HG03457 (cell line): ENCODE measurements around the gene KIFAP3.
"Not testable (repeated sequence)": the region's sequence is repeated elsewhere in the genome, so short reads cannot be mapped to it uniquely, and the experiment has no call there.

Experiments used
- ATAC-seq: cut with Tn5 transposase; IDR thresholded peaks from one replicate; pipeline ENCODE4 v1.9.1; 2021; ENCODE audit warnings: moderate number of reproducible peaks; ENCODE audit not compliant: unreplicated experiment

Gene KIFAP3

DNA sequence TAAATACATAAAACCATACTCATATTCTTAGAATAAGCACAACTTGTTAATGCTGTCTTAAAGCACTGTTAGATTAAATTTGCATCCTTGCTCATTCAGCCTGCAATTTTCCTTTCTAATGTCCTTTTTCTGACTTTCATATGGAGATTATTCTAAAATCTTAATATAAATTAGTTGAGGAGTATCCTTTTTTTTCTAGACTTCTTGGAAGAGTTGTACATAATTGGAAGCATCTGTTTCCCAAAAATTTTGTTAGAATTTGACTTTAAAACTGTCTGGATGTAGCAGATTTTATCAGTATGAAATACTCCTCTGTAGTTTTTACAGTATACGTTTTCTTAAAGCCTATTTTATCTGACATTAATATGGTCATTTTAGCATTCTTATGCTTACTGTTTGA, 9.7 kb downstream of the KIFAP3 start:
- ATAC-seq, result no peak

DNA sequence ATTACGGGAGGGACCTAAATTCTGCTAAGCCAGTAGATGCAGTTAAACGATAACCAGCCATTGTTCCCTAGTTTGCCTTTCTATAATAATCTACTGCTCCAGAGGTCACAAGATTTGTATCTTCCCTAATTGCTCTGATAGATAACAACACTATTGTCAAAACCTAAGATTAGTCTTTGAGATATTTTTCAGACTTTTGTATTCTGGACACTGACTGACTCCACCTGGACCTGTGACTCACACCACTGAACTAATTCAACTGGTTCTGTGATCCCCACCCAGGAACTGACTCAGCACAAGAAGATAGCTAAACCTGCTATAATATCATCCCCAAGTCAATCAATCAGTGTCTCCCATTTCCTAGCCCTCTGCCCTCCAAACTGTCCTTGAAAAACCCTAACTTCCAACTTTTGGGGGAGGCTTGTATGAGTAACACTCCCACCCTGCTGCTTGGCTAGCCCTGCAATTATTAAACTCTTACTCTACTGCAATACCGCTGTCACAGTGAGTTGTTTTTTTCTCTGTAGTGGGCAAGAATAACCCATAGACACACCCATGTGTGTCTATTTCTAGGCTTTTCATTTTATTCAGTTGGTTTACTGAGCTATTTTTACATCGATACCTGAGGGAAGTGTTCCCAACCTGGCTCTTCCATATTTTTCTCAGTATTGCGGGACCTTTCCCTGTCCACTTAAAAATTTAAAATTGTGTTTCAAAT, 11.2 kb downstream of the KIFAP3 start:
- ATAC-seq, result no peak

DNA sequence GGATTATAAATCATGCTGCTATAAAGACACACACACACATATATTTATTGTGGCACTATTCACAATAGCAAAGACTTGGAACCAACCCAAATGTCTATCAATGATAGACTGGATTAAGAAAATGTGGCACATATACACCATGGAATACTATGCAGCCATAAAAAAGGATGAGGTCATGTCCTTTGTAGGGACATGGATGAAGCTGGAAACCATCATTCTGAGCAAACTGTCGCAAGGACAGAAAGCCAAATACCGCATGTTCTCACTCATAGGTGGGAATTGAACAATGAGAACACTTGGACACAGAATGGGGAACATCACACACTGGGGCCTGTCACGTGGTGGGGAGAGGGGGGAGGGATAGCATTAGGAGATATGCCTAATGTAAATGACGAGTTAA, 12.8 kb downstream of the KIFAP3 start:
- ATAC-seq, result not testable (repeated sequence)

DNA sequence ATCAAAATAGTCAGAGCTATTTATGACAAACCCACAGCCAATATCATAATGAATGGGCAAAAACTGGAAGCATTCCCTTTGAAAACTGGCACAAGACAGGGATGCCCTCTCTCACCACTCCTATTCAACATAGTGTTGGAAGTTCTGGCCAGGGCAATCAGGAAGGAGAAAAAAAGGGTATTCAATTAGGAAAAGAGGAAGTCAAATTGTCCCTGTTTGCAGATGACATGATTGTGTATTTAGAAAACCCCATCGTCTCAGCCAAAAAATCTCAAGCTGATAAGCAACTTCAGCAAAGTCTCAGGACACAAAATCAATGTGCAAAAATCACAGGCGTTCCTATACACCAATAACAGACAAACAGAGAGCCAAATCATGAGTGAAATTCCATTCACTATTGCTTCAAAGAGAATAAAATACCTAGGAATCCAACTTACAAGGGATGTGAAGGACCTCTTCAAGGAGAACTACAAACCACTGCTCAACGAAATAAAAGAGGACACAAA, 14.4 kb downstream of the KIFAP3 start:
- ATAC-seq, result not testable (repeated sequence)

DNA sequence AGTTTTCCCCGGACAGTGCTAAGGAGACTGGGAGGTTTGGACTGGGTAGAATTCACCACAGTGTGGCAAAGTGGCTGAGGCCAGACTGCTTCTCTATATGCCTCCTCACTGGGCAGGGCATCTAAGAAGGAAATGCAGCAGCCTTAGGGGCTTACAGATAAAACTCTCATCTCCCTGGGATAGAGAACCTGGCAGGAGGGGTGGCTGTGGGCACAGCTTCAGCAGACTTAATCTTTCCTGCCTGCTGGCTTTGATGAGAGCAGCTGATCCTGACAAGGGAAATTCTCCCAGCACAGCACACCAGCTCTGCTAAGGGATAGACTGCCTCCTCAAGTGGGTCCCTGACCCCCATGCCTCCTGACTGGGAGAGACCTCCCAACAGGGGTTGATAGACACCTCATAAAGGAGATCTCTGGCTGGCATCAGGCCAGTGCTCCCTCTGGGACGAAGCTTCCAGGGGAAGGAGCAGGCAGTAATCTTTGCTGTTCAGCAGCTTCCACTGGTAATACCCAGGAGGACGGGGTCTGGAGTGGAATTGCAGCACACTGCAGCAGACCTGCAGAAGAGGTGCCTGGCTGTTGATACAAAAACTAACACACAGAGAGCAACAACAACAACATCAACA, 25.2 kb downstream of the KIFAP3 start:
- no peak for ATAC-seq

DNA sequence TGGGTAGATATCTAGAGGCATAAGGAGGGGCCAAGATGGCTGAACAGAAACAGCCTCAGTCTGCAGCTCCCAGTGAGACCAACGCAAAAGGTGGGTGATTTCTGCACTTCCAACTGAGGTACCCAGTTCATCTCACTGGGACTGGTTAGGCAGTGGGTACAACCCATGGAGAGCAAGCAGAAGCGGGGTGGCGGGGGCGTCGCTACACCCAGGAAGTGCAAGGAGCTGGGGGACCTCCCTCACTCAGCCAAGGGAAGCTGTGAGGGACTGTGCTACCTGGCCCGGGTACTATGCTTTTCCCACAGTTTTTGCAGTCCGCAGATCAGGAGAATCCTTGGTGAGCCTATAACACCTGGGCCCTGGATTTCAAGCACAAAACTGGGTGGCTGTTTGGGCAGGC, 26.0 kb downstream of the KIFAP3 start:
- no peak for ATAC-seq

DNA sequence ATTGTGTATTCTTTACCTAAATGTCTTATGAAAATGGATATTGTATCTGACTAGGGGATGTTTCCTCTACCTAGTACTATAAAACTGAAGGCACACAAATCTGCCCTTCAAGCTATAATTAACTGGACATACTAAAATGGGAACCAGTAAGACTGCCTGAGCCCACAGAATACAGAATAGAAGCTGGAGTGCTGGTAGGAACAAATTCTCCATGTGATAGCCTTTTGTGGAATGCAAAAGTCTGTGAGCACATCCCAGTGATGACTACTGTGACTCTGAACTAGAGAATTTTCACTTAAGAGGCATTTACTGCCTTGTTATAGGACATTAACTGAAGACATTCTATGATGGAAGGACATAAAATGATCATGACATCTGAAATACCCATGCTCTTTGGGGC, 30.3 kb downstream of the KIFAP3 start:
- ATAC-seq, result no peak

DNA sequence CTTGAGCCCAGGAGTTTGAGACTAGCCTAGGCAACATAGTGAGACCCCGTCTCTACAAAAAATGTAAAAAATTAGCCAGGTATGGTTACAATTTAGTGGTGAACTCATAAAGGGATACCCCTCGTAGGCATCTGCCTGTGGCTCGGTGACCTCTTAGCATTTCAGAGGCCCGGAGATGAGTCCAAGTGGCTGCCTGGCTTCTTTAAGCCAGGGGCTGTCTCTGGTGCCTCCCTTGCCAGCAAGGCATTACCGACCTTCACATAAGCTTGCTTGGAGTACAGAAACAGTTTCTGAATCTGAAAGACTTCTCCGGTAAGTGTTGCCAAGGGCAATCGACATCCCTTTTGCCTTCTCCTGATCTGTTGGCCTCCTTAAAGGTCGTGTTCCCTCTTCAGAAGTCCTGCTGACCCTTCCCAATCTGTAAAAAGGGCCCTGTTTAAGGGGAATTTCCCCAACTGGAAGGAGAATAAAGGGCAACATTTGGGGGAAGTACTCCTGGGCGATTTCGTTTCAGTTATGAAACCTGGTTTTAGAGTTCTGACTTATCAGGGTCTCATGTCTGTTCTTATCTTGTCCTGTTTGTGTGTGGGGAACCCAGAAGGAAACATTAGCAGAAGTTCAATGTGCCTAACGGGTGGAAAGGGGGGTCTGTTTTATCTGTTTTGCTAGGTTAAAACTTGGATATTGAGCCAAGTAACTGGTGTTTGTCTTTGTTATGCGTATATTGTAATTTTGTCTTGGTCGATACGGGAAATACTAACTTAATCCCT, 32.9 kb downstream of the KIFAP3 start:
- no peak for ATAC-seq

DNA sequence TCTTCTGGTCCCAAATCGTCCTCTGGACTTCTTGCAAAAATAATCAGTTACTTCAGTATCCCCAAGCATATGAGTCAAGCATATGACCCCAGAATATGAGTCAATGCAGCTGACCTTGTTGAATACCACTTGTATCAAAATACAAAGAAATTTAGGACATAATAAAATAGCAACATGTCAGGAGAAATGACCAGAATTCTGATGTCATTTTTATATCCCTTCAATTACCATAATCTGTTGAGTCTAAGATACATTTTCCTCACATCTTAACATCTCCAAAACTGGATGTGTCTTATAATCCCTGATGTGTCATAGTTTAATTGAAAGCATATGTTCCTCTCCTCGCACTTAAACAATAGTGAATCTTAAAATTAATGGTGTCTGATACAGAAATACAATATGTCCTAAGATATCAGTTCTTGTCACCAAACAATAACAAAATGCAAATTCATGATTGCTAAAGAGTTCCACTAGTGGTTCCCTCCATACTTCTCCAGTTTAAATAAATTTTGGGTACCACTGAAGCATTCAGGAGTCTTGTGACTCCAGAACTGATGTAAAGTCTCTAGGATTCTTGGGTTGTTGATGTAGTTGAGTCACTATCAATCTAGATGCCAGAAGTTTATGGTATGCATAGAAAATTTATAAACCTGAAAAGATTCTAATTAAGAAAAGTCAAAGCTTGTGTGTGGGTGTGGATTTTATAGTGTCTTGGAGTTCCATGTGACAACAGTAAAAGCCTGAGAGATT, 41.8 kb downstream of the KIFAP3 start:
- no peak for ATAC-seq

DNA sequence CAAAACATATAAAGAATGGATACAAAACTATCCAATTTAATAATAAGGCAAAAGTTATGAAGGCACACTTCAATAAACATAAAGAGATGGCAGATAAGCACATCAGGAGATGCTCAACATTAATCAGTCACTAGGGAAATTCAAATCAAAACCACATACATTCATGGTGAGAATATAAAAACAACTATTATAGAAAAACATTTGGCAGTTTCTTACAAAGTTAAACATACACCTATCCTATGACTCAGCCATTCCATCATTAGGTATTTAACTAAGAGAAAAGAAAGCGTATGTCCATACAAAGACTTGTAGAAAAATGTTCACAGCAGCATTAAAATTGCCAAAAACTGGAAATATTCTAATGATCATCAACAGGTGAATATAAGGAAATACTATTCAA, 44.3 kb downstream of the KIFAP3 start:
- no peak for ATAC-seq

DNA sequence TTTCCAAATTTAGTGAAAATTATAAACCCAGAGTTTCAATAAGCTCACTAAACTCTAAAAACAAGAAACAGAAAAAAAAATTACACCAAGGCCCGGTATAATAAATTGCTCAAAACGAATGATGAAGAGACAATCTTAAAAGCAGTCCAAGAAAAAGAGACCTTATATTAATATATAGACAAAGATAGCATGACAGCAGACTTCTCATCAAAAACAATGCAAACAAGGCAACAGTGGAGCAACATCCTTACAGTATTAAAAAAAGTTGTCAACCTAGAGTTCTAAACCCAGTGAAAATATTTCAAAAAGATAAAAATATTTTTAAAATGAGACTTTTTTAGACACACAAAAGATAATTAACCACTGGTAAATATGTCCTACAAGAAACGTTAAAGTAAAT, 46.7 kb downstream of the KIFAP3 start:
- no peak for ATAC-seq

DNA sequence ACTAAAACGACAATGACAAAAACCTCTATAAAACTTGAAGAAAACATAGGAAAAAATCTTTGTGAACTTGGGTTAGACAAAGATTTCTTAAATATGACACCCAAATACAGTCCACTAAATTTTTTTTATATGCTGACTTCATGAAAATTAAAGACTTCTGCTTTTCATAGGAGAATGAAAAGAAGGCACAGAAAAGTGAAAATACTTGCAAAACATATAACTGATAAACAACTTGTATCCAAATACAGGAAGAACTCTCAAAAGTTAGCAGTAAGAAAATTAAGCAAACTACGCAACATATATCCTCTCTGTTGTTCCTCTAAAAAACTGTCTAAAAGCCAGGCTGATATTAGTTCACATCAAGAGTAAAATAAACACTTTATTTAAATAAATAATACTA, 53.6 kb downstream of the KIFAP3 start:
- no peak for ATAC-seq

DNA sequence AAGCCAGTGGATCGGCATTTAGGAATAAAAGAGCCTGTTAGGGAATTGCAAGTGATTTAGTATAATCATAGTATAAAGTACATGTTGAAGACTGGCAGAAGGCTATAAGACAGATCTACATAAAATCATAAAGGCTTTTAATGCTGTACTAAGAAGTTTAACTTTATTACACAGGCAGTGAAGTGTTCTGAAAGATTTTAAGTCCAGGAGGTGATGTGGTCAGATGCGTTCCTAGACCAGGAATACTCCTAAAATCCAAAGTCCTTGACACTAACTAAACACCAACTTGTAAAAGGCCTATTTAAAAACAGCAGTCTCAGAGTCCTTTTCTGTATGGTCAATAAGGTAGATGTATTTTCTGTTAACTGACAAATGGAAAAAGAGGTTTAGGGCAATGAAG, 57.0 kb downstream of the KIFAP3 start:
- ATAC-seq, result no peak

DNA sequence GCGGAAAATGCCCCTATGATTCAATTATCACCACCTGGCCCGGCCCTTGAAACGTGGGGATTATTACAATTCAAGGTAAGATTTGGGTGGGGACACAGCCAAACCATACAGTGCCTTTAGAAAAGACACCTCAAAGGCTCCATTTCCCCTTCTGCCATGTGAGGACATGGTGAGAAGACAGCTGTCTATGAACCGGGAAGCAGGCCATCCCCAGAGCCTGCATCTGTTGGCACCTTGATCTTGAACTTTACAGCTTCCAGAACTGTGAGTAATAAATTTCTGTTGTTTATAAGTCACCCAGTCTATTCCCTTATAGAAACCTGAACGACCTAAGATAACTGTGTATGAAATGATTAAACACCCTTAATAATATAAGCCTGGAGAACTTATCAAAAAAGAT, 61.6 kb downstream of the KIFAP3 start:
- ATAC-seq, result no peak

DNA sequence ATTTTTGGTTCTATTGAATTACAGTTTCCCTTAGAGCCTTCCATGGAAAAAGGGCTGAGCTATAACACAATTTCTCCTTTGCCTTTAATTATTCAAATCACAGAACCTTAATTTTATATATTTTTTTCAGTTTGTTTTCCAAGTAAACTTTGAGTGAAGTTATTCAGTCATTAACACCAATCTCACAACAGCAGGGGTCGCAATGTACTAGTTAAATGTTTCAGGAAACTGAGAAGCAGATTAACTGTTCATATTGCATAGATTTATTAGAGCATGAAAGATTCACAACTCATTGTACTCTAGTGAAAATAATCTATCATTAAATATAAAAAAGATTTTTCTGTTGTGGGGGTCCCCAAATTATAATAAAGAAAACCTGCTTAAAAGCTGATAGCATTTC, 64.1 kb downstream of the KIFAP3 start:
- ATAC-seq, result no peak

DNA sequence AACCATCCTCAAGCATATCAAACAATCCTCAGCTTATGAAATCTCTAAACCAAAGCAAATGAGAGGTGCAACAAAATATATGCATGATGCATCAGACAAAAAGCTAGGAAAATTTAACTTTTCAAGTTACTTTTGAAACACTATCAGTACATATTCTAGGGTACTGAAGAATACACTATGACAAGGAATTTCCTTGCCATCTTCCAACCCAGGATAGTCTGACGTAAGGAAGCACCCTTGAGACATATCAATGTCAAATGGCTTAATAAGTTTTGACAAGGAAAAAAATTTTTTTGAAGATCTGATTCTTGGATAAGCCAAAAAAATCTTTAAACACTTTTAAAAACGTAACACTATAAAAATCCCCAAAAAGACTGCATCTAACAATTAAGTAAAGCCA, 64.9 kb downstream of the KIFAP3 start:
- no peak for ATAC-seq

DNA sequence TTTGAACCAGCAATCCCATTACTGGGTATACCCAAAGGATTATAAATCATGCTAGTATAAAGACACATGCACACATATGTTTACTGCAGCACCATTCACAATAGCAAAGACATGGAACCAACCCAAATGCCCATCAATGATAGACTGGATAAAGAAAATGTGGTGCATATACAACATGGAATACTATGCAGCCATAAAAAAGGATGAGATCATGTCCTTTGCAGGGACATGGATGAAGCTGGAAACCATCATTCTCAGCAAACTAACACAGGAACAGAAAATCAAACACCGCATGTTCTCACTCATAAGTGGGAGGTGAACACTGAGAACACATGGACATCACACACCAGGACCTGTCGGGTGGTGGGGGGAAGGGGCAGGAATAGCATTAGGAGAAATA, 65.8 kb downstream of the KIFAP3 start:
- ATAC-seq, result not testable (repeated sequence)

DNA sequence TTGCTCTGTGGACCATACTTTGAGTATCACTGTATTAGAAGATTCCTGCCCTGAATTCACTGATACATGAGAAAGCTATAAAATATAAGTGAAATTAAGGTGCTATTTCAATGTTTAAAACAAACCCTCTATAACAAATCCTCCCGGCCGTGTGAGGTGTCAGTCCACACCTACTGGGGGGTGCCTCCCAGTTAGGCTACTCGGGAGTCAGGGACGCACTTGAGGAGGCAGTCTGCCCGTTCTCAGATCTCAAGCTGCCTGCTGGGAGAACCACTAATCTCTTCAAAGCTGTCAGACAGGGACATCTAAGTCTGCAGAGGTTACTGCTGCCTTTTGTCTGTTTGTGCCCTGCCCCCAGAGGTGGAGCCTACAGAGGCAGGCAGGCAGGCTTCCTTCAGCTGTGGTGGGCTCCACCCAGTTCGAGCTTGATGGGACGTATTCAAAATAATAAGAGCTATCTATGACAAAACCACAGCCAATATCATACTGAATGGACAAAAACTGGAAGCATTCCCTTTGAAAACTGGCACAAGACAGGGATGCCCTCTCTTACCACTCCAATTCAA, 71.1 kb downstream of the KIFAP3 start:
- ATAC-seq, result not testable (repeated sequence)

DNA sequence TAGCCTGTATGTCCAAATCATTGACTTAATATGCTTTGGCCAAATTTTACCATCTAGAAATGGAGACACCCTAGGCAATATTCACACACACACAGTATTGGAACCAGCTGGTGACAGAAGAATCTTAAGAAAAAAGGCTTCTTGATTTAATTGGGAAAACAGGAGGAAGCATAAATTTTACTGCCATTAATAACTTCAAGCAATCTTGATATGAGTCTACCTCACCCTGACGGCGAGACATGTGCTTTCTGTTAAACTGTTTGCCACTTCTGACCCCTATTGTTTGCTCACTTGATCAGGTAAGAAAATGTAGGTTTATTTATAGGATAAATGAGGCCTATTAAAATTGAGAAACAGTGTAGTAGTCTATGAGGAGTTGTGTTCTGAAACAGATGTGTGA, 73.2 kb downstream of the KIFAP3 start:
- ATAC-seq, result no peak

DNA sequence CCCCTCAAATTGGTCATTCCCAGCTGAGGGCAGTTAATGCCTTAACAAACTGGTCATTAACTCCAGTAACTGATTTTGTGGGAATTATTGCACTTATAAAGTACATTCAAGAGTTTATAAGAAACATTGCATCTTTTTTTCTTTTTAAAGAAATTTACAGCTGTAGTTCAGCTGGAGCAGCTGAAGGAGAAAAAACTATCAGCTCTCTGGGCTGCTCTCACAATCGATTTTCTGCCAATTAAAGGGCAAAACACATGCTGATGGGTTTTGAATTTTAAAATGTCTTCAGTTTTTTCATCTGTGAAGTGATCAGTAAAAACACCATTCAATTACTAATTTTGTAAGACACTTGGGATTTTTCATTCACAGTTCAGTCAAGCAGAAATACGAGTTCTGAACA, 74.7 kb downstream of the KIFAP3 start:
- no peak for ATAC-seq

DNA sequence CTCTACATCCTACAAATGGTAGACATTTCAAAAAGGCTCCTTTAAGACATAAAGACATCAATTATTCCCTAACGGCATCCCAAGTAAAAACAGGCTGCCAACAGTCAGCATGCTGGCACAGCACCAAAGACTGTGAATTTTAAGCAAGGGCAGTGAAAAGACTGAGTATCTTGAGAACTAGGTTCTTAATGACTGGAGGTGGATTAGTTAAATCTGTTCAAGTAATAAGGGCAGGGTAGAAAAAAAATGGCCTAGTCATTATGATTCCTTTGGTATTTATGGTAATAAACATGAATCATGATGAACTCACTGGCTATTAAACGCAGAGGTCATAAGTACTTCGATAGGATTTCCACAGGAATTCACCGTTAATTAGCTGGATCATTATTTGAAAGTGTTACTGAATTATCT, 75.2 kb downstream of the KIFAP3 start:
- no peak for ATAC-seq
